ENCODE results near the gene LIN52. TPM values are rescaled to one million over a fixed set of nuclear protein-coding genes. Genes with fewer than 3 reads are reported as not detected.

Gene LIN52
- total RNA-seq, 1 experiment from 2014 or later, result 11.3 TPM

DNA sequence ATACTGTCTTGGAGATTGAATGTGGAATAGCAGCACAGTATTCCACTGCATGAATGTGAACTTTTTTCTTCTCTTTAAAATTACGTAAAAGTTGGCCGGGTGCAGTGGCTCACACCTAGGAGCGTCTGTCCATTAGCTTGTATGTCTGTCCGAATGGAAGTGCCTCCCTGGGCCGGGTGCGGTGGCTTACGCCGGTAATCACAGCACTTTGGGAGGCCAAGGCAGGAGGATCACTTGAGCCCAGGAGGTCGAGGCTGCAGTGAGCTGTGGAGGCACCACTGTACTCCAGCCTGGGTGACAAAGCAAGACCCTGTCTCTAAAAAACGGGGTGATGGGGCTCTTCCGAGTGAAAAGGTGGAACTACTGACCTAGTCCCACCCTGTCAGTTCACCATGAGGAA is 131.9 kb downstream of the LIN52 start:
- no peaks in the 10 kb centered on the region for H3K4me1 Mint-ChIP-seq (ENCODE audit: low read depth, unreplicated experiment)
- POLR2A ChIA-PET, result no interaction called here

DNA sequence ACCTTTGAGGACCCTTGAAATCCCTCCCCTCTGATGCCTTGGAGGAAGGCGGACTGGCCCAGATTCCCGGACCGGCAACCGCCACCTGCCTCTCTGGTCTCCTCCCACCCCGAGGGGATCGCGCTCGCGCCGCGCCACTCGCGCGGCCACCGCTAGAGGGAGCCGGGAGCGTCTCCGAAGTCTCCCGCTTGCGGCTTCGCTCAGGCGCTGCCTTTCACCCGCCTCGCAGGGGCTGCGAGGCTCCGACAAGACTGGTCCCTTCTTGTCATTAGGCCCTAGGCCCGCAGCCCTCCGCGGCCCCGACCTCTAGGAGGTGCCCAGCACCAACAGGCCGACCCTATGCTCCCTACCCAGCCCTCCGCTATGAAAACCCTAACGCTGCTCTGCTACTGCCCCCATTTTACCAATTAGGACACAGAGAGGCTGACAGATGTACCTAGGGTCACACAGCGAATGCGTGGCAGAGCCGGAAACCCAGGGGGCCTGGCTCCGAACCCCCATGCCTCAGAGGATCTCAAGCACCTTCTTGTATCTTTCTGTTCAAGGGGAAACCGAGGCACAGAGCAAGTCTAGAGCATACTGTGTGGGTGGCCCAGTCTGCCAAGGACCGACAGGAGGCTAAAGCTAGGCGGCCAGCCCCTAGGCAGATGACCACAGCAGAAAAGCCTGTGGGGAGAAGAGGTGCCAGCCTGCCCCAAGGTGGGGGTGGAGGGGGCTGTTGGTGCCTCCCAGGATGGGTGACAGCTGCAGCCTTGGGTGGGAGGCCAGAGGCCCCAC is 133.1 kb downstream of the LIN52 start:
- intact Hi-C loops (cut with micrococcal nuclease; ENCODE audit: unreplicated experiment), result loop anchor here (1.0 kb wide), 2 partner anchors 33 to 107 kb away; no protein-coding TSS in a partner anchor
- Mint-ChIP-seq H3K27me3 (ENCODE audit: insufficient read depth, unreplicated experiment) (peaks cover 5% of the 10 kb centered on the region), H3K9me3 (ENCODE audit: unreplicated experiment) (no peaks in the 10 kb centered on the region), H3K27ac (ENCODE audit: unreplicated experiment) (no peak overlapping the region), H3K4me1 (ENCODE audit: low read depth, unreplicated experiment) (no peaks in the 10 kb centered on the region), H3K36me3 (ENCODE audit: insufficient read depth, unreplicated experiment) (no peaks in the 10 kb centered on the region), H3K4me3 (ENCODE audit: unreplicated experiment) (no peak overlapping the region)
- peak overlapping the region; percentile 13; the same call in 1 of the 2 replicates for H3K4me3 ChIP-seq (ENCODE audit: low read depth, low read length)
- no TSS peak for BruUV-seq (replicated peaks)
- TF ChIP-seq, protein P1, sequence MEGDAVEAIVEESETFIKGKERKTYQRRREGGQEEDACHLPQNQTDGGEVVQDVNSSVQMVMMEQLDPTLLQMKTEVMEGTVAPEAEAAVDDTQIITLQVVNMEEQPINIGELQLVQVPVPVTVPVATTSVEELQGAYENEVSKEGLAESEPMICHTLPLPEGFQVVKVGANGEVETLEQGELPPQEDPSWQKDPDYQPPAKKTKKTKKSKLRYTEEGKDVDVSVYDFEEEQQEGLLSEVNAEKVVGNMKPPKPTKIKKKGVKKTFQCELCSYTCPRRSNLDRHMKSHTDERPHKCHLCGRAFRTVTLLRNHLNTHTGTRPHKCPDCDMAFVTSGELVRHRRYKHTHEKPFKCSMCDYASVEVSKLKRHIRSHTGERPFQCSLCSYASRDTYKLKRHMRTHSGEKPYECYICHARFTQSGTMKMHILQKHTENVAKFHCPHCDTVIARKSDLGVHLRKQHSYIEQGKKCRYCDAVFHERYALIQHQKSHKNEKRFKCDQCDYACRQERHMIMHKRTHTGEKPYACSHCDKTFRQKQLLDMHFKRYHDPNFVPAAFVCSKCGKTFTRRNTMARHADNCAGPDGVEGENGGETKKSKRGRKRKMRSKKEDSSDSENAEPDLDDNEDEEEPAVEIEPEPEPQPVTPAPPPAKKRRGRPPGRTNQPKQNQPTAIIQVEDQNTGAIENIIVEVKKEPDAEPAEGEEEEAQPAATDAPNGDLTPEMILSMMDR (IDR thresholded peaks at IDR 0.05; ENCODE audit: insufficient read depth in 1 of 2, low read depth in 1 of 2, low read length in 1 of 2, severe bottlenecking in 1 of 2, unreplicated experiment in 1 of 2), result peak; percentile 82 to 98
- no peaks in the 10 kb centered on the region for H3K4me1 ChIP-seq
- peaks cover 1% of the 10 kb centered on the region; the same call in 1 of the 2 replicates for H3K27me3 ChIP-seq (replicated peaks; ENCODE audit: control insufficient read depth, insufficient read depth, low read length)
- peak; percentile 76 to 88 for DNase-seq
- no peaks in the 10 kb centered on the region for H3K36me3 ChIP-seq (ENCODE audit: control insufficient read depth, insufficient read depth, low read length)
- ChIA-PET CTCF (interaction anchor here (1.0 kb wide), 1 partner anchor 34 kb away, joined by 3 read pairs; no protein-coding TSS in a partner anchor), POLR2A (no interaction called here)
- no peaks in the 10 kb centered on the region for H3K9me3 ChIP-seq

More for the DNA sequence above, 131.9 kb downstream of the LIN52 start:
- Mint-ChIP-seq H3K36me3 (ENCODE audit: insufficient read depth, unreplicated experiment) (no peaks in the 10 kb centered on the region), H3K27ac (ENCODE audit: unreplicated experiment) (no peak overlapping the region), H3K9me3 (ENCODE audit: unreplicated experiment) (no peaks in the 10 kb centered on the region), H3K27me3 (ENCODE audit: insufficient read depth, unreplicated experiment) (peaks cover 5% of the 10 kb centered on the region), H3K4me3 (ENCODE audit: unreplicated experiment) (no peak overlapping the region)
- TF ChIP-seq, protein P1 (IDR thresholded peaks at IDR 0.05; ENCODE audit: insufficient read depth in 1 of 2, low read depth in 1 of 2, low read length in 1 of 2, severe bottlenecking in 1 of 2, unreplicated experiment in 1 of 2), result no peak
- intact Hi-C loops (cut with micrococcal nuclease; ENCODE audit: unreplicated experiment), result loop anchor here (1.0 kb wide), 1 partner anchor 35 kb away; no protein-coding TSS in a partner anchor
- Histone ChIP-seq H3K27me3 (replicated peaks; ENCODE audit: control insufficient read depth, insufficient read depth, low read length) (peaks cover 1% of the 10 kb centered on the region; the same call in 1 of the 2 replicates), H3K4me3 (ENCODE audit: low read depth, low read length) (no peak overlapping the region), H3K36me3 (ENCODE audit: control insufficient read depth, insufficient read depth, low read length) (no peaks in the 10 kb centered on the region), H3K9me3 (no peaks in the 10 kb centered on the region), H3K4me1 (no peaks in the 10 kb centered on the region)
- DNase-seq, result no peak
- CTCF ChIA-PET, result interaction anchor here (0.6 kb wide), 1 partner anchor 53 kb away, joined by 7 read pairs; no protein-coding TSS in a partner anchor
- BruUV-seq (replicated peaks), result no TSS peak

DNA sequence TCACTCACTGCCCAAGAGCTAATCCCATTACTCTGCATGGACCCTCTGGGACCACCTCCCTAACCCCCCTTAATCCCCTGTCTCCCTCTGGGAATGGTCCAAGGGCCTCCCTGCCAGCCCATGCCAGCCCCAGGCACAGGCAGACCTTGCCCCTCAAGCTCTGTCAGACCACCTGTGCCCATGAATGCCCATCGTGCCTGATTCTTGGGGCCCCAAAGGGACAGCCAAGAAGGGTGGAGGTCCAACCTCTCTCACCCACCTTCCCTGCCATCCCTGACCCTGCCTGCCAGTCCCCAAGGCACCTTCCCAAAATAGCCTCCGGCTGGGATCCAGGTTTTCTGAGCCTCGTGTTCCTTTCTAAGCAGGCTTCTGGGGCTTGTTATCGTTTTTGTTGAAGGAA is 133.7 kb downstream of the LIN52 start:
- Histone ChIP-seq H3K4me1 (no peaks in the 10 kb centered on the region), H3K4me3 (ENCODE audit: low read depth, low read length) (no peak overlapping the region), H3K27me3 (replicated peaks; ENCODE audit: control insufficient read depth, insufficient read depth, low read length) (peaks cover 1% of the 10 kb centered on the region; the same call in 1 of the 2 replicates), H3K36me3 (ENCODE audit: control insufficient read depth, insufficient read depth, low read length) (no peaks in the 10 kb centered on the region), H3K9me3 (no peaks in the 10 kb centered on the region)
- intact Hi-C loops (cut with micrococcal nuclease; ENCODE audit: unreplicated experiment), result loop anchor here (1.0 kb wide), 1 partner anchor 107 kb away; no protein-coding TSS in a partner anchor
- Mint-ChIP-seq H3K9me3 (ENCODE audit: unreplicated experiment) (no peaks in the 10 kb centered on the region), H3K4me3 (ENCODE audit: unreplicated experiment) (peak overlapping the region; percentile 14), H3K4me1 (ENCODE audit: low read depth, unreplicated experiment) (no peaks in the 10 kb centered on the region), H3K36me3 (ENCODE audit: insufficient read depth, unreplicated experiment) (no peaks in the 10 kb centered on the region), H3K27me3 (ENCODE audit: insufficient read depth, unreplicated experiment) (peaks cover 5% of the 10 kb centered on the region), H3K27ac (ENCODE audit: unreplicated experiment) (no peak overlapping the region)
- DNase-seq, result no peak
- ChIA-PET POLR2A (no interaction called here), CTCF (interaction anchor here (1.0 kb wide), 1 partner anchor 33 kb away, joined by 3 read pairs; no protein-coding TSS in a partner anchor)
- no TSS peak for BruUV-seq (replicated peaks)
- TF ChIP-seq, protein P1 (IDR thresholded peaks at IDR 0.05; ENCODE audit: insufficient read depth in 1 of 2, low read depth in 1 of 2, low read length in 1 of 2, severe bottlenecking in 1 of 2, unreplicated experiment in 1 of 2), result no peak
